GM12875 (cell line): ENCODE measurements around the gene TLL2.

Experiments
- H3K4me3 ChIP-seq: one replicate; pipeline ENCODE4 v1.5.1; 2011; ENCODE audit warnings: low read depth, low read length, control low read depth
- CTCF ChIP-seq: IDR thresholded peaks from 2 replicates; pipeline ENCODE4 v1.5.1; 2011; ENCODE audit warnings: low read depth, mild to moderate bottlenecking, control low read depth, inconsistent platforms, low read length, moderate library complexity, borderline replicate concordance; ENCODE audit not compliant: insufficient read depth

TLL2 gene

GRCh38 chr10:96541921-96542320 lies 28.2 kb upstream of the TLL2 start:
- no peak overlapping the region for H3K4me3 ChIP-seq
- TF ChIP-seq CTCF: no peak

DNA sequence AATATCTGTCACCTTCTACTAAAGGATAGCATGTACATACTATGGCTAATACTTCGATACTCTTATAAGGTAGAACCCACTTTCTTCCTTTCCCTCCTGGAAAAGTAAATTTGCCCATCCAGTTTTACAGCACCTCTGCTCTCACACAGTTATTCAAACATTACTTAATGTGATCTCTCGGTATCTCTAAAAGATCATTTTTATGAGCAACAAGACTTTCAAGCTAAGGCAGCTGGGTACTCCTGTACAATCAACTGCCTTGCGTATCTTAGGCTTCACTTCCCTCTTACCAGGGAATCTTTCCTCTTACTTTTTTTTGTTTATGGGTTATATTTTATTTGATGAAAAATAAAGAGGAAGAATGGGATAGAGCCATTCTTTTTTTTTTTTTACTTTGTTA lies 26.5 kb upstream of the TLL2 start:
- no peak for TF ChIP-seq CTCF

GRCh38 chr10:96538683-96539082 lies 25.0 kb upstream of the TLL2 start:
- TF ChIP-seq CTCF: no peak
- no peak overlapping the region for H3K4me3 ChIP-seq

More for the DNA sequence above, 26.5 kb upstream of the TLL2 start:
- no peak overlapping the region for H3K4me3 ChIP-seq

- no peak overlapping the region for H3K4me3 ChIP-seq
- no peak for TF ChIP-seq CTCF
These were observed 22.4 kb upstream of the TLL2 start for GRCh38 chr10:96536129-96536528.

- H3K4me3 ChIP-seq: no peak overlapping the region
- no peak for TF ChIP-seq CTCF
These were observed 18.8 kb upstream of the TLL2 start for GRCh38 chr10:96532523-96532922.

DNA sequence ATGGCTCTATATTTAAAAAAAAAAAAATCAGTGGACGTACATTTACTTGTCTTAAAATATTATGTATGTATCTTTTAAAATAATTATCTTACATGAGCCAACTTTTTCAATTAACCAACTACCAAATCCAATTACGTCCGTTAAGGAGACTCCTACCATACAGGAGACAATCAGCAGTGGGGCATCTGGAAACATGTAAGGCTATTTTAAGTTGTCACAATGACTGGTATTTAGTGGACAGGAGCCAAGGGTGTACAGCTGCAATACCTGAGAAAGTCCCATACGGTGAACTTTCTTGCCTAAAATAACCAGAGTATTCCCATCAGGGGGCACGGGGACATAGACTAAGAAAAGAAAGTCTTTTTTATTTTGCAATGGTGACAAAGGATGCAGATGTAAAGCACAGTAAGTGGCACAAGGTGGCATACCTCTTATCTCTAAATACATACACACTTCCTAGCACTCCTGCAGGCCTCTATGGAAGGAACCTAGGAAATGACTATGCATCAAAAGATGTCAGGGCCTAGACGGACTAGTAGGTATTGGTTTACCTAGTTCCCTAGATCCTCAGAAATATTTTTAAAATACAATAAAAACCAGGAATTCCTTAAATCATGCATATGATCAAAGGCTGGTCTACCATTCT lies 16.0 kb upstream of the TLL2 start:
- TF ChIP-seq CTCF: no peak
- no peak overlapping the region for H3K4me3 ChIP-seq

- TF ChIP-seq CTCF: no peak
- H3K4me3 ChIP-seq: no peak overlapping the region
These were observed 11.0 kb upstream of the TLL2 start for GRCh38 chr10:96524741-96525140.
